ENCODE measurements around the gene SPEM3.

GRCh38 chr17:7384489-7385081 lies 44.1 kb upstream of the SPEM3 start:
- TF ChIP-seq POLR2A (IDR thresholded peaks at IDR 0.05) (no peak), CTCF (IDR thresholded peaks at IDR 0.05) (no peak)
